Esophagus squamous epithelium (tissue), 5 donors: ENCODE data around the gene PHACTR3. TPM values are rescaled to one million over a fixed set of nuclear protein-coding genes. Genes with fewer than 3 reads are reported as not detected.

Experiments
- DNase-seq: peaks from one replicate; lab custom pipeline; 2025; lab: John Stamatoyannopoulos, UW
- H3K27ac ChIP-seq, 4 donors: fragments of 200-600 bp; sonication (generic); one replicate each; pipeline ENCODE4 v1.5.1; 2016 to 2019; ENCODE audit warnings: mild to moderate bottlenecking in 1 of 4
- H3K27me3 ChIP-seq, 4 donors: fragments of 200-600 bp; sonication (generic); 1 replicate in 3 of 4; 2 replicates in 1 of 4; pipeline versions ENCODE4 v1.5.1 to v1.6.0; 2017 to 2021; ENCODE audit warnings: antibody characterized with exemption in 1 of 4
- H3K36me3 ChIP-seq, 3 donors: fragments of 200-600 bp; sonication (generic); one replicate each; pipeline ENCODE4 v1.5.1; 2016 to 2019
- H3K4me1 ChIP-seq, 3 donors: fragments of 200-600 bp; sonication (generic); one replicate each; pipeline ENCODE4 v1.5.1; 2017 to 2019
- H3K4me3 ChIP-seq, 4 donors: fragments of 200-600 bp; sonication (generic); 1 replicate in 3 of 4; 2 replicates in 1 of 4; pipeline ENCODE4 v1.5.1; 2016 to 2019; ENCODE audit warnings: mild to moderate bottlenecking in 2 of 4, moderate library complexity in 1 of 4
- H3K9me3 ChIP-seq, 3 donors: fragments of 200-600 bp; sonication (generic); one replicate each; pipeline ENCODE4 v1.5.1; 2016 to 2019
- POLR2A ChIP-seq, 4 donors: fragments of 450-650 bp; IDR thresholded peaks; one replicate each; pipeline ENCODE4 v1.6.1; 2017; ENCODE audit warnings: antibody characterized with exemption in 4 of 4, mild to moderate bottlenecking in 4 of 4, moderate library complexity in 3 of 4
- WGBS, 2 donors: methylation state at CpG; one replicate each; pipeline ENCODE4 v1.1.5; 2018; 5-methylcytosine and 5-hydroxymethylcytosine counted together
- intact Hi-C: fragments of 100-400 bp; cut with DNase I; formaldehyde crosslinking; loops from one replicate; pipeline ENCODE4 v1.15.0; 2022
- total RNA-seq, 4 donors: library from RNA; depleted of rRNA; stranded (reverse); fragments of >200 nt; gene quantifications; one replicate each; pipeline ENCODE4 v1.1.0, GENCODE V29; 2016
- TF ChIP-seq, protein P1 (sequence below), 6 experiments: fragments of 450-650 bp in 4 of 6; fragments of 200-600 bp in 2 of 6; sonication (generic) in 2 of 6; IDR thresholded peaks; one replicate each; pipeline ENCODE4 v1.5.1; 2016 to 2019; ENCODE audit warnings: antibody characterized with exemption in 6 of 6, mild to moderate bottlenecking in 4 of 6, moderate library complexity in 4 of 6
- donor health status: DM: yes; HTN: yes; CAD: no.

PHACTR3 gene
- total RNA-seq, 4 donors from 2014 or later: 0.13 to 2.5 (median 0.32) TPM

DNA sequence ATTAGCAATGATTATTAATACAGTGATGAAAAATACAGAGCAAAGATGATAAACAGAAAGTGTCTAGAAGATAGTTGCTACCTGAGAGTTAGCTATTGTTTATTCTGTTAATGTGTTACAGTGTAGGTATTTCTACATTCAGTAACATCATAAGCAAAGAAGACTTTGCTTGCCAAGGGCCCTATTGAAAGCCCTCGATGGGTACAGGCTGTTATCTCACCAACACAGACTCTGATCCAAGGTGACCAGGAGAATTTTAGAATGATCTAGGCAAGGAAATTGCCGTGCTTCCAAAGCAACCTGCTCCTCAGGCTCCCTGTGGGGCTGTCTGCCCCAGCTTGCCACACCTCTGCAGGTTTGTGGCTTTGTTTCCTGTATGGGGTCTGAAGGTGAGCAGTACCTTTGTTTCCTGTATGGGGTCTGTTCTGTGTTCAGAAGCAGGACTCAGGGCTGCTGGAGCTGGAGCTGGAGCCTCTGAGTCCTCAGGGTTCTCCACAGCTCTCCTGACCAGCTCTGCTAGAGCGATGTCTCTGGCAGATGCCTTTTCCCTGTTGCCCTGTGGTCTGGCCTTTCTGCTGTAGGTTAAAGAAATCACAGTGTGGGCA lies 32.5 kb downstream of the PHACTR3 start:
- no peaks in the 10 kb centered on the region for H3K4me1 ChIP-seq
- DNase-seq: no peak
- H3K9me3 ChIP-seq: no peaks in the 10 kb centered on the region
- H3K27ac ChIP-seq: no peak overlapping the region
- intact Hi-C loops: no loop called here
- no peaks in the 10 kb centered on the region for H3K36me3 ChIP-seq
- no peak overlapping the region for H3K4me3 ChIP-seq
- H3K27me3 ChIP-seq: peaks cover 0 to 20% (median 0%) of the 10 kb centered on the region in 4 donors
- WGBS, 2 donors: 58% methylated on average over 2 to 3 of the region's 3 CpGs
- TF ChIP-seq POLR2A (IDR thresholded peaks at IDR 0.05): no peak
- TF ChIP-seq, protein P1, sequence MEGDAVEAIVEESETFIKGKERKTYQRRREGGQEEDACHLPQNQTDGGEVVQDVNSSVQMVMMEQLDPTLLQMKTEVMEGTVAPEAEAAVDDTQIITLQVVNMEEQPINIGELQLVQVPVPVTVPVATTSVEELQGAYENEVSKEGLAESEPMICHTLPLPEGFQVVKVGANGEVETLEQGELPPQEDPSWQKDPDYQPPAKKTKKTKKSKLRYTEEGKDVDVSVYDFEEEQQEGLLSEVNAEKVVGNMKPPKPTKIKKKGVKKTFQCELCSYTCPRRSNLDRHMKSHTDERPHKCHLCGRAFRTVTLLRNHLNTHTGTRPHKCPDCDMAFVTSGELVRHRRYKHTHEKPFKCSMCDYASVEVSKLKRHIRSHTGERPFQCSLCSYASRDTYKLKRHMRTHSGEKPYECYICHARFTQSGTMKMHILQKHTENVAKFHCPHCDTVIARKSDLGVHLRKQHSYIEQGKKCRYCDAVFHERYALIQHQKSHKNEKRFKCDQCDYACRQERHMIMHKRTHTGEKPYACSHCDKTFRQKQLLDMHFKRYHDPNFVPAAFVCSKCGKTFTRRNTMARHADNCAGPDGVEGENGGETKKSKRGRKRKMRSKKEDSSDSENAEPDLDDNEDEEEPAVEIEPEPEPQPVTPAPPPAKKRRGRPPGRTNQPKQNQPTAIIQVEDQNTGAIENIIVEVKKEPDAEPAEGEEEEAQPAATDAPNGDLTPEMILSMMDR (IDR thresholded peaks at IDR 0.05): no peak

DNA sequence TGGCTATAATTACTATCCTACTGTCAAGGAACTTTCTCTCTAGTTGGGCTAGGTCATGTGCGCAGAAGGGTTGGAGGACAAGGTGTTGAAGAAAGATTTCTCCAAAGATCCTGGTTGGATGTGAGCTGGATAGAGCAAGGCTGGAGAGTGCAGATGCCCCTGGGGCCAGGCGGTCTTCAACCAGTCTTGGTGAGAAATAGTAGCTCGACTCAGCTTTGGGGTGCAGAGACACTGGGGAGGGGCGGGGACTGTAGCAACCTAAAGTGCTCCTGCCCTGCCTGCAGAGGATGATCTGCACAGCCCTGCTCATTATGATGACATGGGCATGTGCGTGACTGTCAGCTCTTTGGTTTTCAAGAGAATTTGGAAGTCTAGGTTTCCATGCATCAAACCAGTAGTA lies 35.9 kb downstream of the PHACTR3 start:
- Histone ChIP-seq H3K9me3 (no peaks in the 10 kb centered on the region), H3K27me3 (peaks cover 0 to 20% (median 0%) of the 10 kb centered on the region in 4 donors), H3K4me1 (no peaks in the 10 kb centered on the region), H3K27ac (no peak overlapping the region), H3K4me3 (no peak overlapping the region), H3K36me3 (no peaks in the 10 kb centered on the region)
- DNase-seq: no peak
- 73 to 85% methylated on average over 4 to 5 of the region's 5 CpGs for WGBS, 2 donors
- intact Hi-C loops: no loop called here
- no peak for TF ChIP-seq POLR2A (IDR thresholded peaks at IDR 0.05)
- TF ChIP-seq, protein P1 (IDR thresholded peaks at IDR 0.05): no peak

DNA sequence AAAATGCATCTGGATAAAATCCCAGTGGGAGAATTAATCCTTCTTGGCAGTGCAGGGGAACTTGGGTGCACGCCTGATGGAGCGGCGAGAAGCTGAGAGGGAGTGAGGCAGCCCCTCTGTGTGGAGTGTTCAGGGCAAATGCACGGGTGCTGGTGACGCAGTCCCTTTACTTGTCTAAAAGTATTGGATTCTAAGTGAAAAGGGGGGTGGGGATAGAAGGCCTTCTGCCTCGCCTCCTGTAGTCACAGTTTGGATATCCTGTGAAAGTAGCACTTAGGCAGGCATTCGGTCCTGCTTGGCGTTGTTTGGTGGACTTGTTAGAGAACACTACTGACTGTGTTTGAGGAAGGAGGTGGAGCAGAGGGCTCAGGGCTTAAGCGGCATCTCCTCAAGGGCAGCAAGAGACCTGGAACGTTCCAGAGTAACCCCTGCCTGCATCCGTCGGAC lies 39.3 kb downstream of the PHACTR3 start:
- intact Hi-C loops: no loop called here
- Histone ChIP-seq H3K9me3 (no peaks in the 10 kb centered on the region), H3K36me3 (no peaks in the 10 kb centered on the region), H3K27me3 (no peaks in the 10 kb centered on the region), H3K4me1 (no peaks in the 10 kb centered on the region), H3K4me3 (no peak overlapping the region), H3K27ac (no peak overlapping the region)
- 65 to 68% methylated on average over 12 of the region's 12 CpGs for WGBS, 2 donors
- DNase-seq: no peak
- no peak for TF ChIP-seq POLR2A (IDR thresholded peaks at IDR 0.05)
- TF ChIP-seq, protein P1 (IDR thresholded peaks at IDR 0.05): no peak

DNA sequence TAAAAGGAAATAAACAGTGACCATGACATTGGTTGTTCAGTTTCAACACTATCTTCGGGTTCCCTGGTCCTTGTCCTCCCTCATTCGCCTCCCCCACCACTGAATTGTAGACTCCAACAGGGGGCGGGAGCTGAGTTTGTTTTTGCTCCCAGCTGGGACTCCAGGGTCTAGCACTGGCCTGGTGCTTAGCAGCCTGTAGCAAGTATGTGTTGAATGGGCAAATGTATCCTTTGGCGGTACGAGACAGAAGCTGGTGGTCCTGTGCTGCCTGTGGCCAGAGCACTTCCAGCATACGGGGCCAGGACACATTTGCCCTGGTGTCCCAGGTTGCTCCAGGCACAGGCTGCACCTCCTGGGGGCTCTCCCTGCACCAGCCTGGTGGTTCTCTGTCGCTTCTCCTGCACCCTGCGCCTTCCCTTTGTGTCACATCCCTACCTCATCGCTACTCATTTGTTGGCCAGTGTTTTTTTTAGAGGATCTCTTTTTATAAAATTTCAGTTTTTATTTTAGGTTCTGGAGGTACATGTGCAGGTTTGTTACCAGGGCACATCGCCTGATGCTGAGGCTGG lies 40.1 kb downstream of the PHACTR3 start:
- H3K27me3 ChIP-seq: no peaks in the 10 kb centered on the region
- no peak overlapping the region for H3K4me3 ChIP-seq
- TF ChIP-seq POLR2A (IDR thresholded peaks at IDR 0.05): no peak
- TF ChIP-seq, protein P1 (IDR thresholded peaks at IDR 0.05): no peak
- no peaks in the 10 kb centered on the region for H3K9me3 ChIP-seq
- WGBS, 2 donors: 75 to 82% methylated on average over 8 to 10 of the region's 10 CpGs
- H3K4me1 ChIP-seq: no peaks in the 10 kb centered on the region
- no peaks in the 10 kb centered on the region for H3K36me3 ChIP-seq
- no peak overlapping the region for H3K27ac ChIP-seq
- intact Hi-C loops: no loop called here
- no peak for DNase-seq

DNA sequence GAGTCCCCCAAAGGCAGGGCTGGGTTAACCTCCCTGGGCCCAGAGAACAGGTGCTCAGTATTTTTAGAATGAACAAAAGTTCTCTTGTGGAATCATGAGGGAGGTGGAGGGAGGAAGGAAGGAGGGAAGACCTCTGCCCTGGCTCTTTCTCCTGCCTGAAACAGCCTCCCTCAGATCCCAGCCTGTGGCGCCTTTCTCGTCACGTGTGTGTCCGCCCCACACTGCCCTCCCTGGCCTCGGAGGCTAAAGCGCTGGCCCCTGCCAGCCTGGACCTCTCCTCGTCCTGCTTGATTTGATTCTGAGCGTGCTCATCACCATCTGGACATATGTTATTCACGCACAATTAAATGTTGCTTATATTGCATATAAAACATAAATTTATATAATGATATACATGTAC lies 40.9 kb downstream of the PHACTR3 start:
- no peaks in the 10 kb centered on the region for H3K9me3 ChIP-seq
- no peak overlapping the region for H3K4me3 ChIP-seq
- H3K27me3 ChIP-seq: no peaks in the 10 kb centered on the region
- intact Hi-C loops: no loop called here
- WGBS, 2 donors: 63 to 80% methylated on average over 9 of the region's 9 CpGs
- no peaks in the 10 kb centered on the region for H3K4me1 ChIP-seq
- TF ChIP-seq, protein P1 (IDR thresholded peaks at IDR 0.05): no peak
- no peak for TF ChIP-seq POLR2A (IDR thresholded peaks at IDR 0.05)
- no peak for DNase-seq
- no peaks in the 10 kb centered on the region for H3K36me3 ChIP-seq
- no peak overlapping the region for H3K27ac ChIP-seq
